Measurements from ENCODE around the gene PRR7.
A peak's percentile ranks its signal among the peaks of the same experiment; 100 is the strongest.

PRR7 gene

GRCh38 chr5:177456976-177457851 lies 10.6 kb downstream of the PRR7 start:
- Histone ChIP-seq H3K9me3 (no peaks in the 10 kb centered on the region), H3K36me3 (peaks cover 52% of the 10 kb centered on the region), H3K4me1 (peaks cover 56% of the 10 kb centered on the region), H3K27ac (no peak overlapping the region), H3K4me2 (peak overlapping the region; percentile 74), H3K4me3 (no peak overlapping the region), H3K9ac (no peak overlapping the region), H3K27me3 (no peaks in the 10 kb centered on the region), H4K20me1 (peaks cover 71% of the 10 kb centered on the region)
- no peak for TF ChIP-seq Cebpa-rat (IDR thresholded peaks at IDR 0.05)

GRCh38 chr5:177457852-177458681 lies 11.5 kb downstream of the PRR7 start:
- no peak overlapping the region for H3K9ac ChIP-seq
- peaks cover 71% of the 10 kb centered on the region for H4K20me1 ChIP-seq
- TF ChIP-seq Cebpa-rat (IDR thresholded peaks at IDR 0.05): no peak
- no peak overlapping the region for H3K4me3 ChIP-seq
- H3K4me2 ChIP-seq: no peak overlapping the region
- H3K36me3 ChIP-seq: peaks cover 60% of the 10 kb centered on the region
- H3K9me3 ChIP-seq: no peaks in the 10 kb centered on the region
- H3K27me3 ChIP-seq: no peaks in the 10 kb centered on the region
- H3K27ac ChIP-seq: no peak overlapping the region
- H3K4me1 ChIP-seq: peaks cover 56% of the 10 kb centered on the region

GRCh38 chr5:177458912-177459350 lies 12.3 kb downstream of the PRR7 start:
- H3K4me3 ChIP-seq: no peak overlapping the region
- H4K20me1 ChIP-seq: peaks cover 74% of the 10 kb centered on the region
- no peak overlapping the region for H3K4me2 ChIP-seq
- H3K9ac ChIP-seq: no peak overlapping the region
- peaks cover 55% of the 10 kb centered on the region for H3K4me1 ChIP-seq
- no peaks in the 10 kb centered on the region for H3K27me3 ChIP-seq
- peaks cover 69% of the 10 kb centered on the region for H3K36me3 ChIP-seq
- no peak for TF ChIP-seq Cebpa-rat (IDR thresholded peaks at IDR 0.05)
- H3K27ac ChIP-seq: no peak overlapping the region
- H3K9me3 ChIP-seq: no peaks in the 10 kb centered on the region

GRCh38 chr5:177459357-177459756 lies 12.7 kb downstream of the PRR7 start:
- no peak for TF ChIP-seq Cebpa-rat (IDR thresholded peaks at IDR 0.05)
- Histone ChIP-seq H3K4me2 (no peak overlapping the region), H3K9me3 (no peaks in the 10 kb centered on the region), H4K20me1 (peaks cover 74% of the 10 kb centered on the region), H3K4me3 (no peak overlapping the region), H3K36me3 (peaks cover 72% of the 10 kb centered on the region), H3K4me1 (peaks cover 52% of the 10 kb centered on the region), H3K27ac (no peak overlapping the region), H3K27me3 (no peaks in the 10 kb centered on the region), H3K9ac (no peak overlapping the region)

GRCh38 chr5:177459819-177460628 lies 13.4 kb downstream of the PRR7 start:
- no peak for TF ChIP-seq Cebpa-rat (IDR thresholded peaks at IDR 0.05)
- Histone ChIP-seq H3K9ac (no peak overlapping the region), H3K36me3 (peaks cover 79% of the 10 kb centered on the region), H4K20me1 (peaks cover 77% of the 10 kb centered on the region), H3K4me3 (no peak overlapping the region), H3K4me1 (peaks cover 52% of the 10 kb centered on the region), H3K27me3 (no peaks in the 10 kb centered on the region), H3K4me2 (no peak overlapping the region), H3K9me3 (peaks cover 2% of the 10 kb centered on the region), H3K27ac (0 out of 2 replicates have a peak overlapping the region, but pooled peaks have one; percentile 13)

DNA sequence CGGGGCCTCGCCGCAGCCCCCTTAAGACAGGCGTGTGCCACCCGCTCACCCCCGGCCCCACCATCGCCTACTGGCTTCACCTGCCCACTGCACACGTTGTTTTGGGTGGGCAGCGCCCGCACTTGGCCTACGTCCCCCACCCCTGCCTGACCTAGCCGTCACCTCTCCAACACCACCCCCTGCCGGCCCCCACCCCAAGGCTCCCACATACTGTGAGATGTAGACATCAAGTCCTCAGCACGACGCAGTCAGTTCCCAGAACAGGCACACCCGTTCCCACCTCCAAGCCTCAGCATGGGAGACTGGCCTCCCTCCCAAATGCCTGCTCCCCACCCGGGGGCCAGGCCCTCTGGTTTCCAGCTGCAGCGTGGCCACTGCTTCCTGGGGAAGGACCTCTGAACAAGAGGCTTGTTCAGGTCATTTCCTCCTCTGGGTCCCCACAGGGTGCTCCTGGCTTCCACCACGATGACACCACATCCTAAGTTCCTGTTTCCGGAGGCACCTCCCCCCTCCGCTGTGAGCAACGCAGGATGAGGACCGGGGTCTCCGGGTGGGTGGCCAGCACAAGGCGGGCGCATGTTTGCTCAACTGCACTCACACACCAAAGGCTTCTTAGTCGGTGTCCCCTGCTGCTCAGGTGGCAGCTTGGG lies 15.5 kb downstream of the PRR7 start:
- Histone ChIP-seq H3K36me3 (peaks cover 93% of the 10 kb centered on the region), H3K4me2 (peak overlapping the region; percentile 86), H3K9me3 (peaks cover 23% of the 10 kb centered on the region), H3K4me3 (peak overlapping the region; percentile 18; the same call in 1 of the 2 replicates), H3K9ac (peak overlapping the region; percentile 67), H3K27ac (peak overlapping the region; percentile 75), H3K4me1 (peaks cover 45% of the 10 kb centered on the region), H4K20me1 (peaks cover 91% of the 10 kb centered on the region), H3K27me3 (no peaks in the 10 kb centered on the region)
- no peak for TF ChIP-seq Cebpa-rat (IDR thresholded peaks at IDR 0.05)

- Histone ChIP-seq H3K9ac (no peak overlapping the region), H3K4me3 (no peak overlapping the region), H3K27me3 (no peaks in the 10 kb centered on the region), H3K9me3 (peaks cover 26% of the 10 kb centered on the region), H3K36me3 (peaks cover 96% of the 10 kb centered on the region), H3K4me1 (peaks cover 40% of the 10 kb centered on the region), H3K4me2 (no peak overlapping the region), H3K27ac (no peak overlapping the region), H4K20me1 (peaks cover 91% of the 10 kb centered on the region)
- no peak for TF ChIP-seq Cebpa-rat (IDR thresholded peaks at IDR 0.05)
These were observed 18.4 kb downstream of the PRR7 start for GRCh38 chr5:177465044-177465443.

- peaks cover 93% of the 10 kb centered on the region for H4K20me1 ChIP-seq
- H3K9ac ChIP-seq: no peak overlapping the region
- H3K27ac ChIP-seq: no peak overlapping the region
- no peak overlapping the region for H3K4me2 ChIP-seq
- H3K4me1 ChIP-seq: peaks cover 52% of the 10 kb centered on the region
- H3K4me3 ChIP-seq: no peak overlapping the region
- peaks cover 98% of the 10 kb centered on the region for H3K36me3 ChIP-seq
- no peaks in the 10 kb centered on the region for H3K27me3 ChIP-seq
- TF ChIP-seq Cebpa-rat (IDR thresholded peaks at IDR 0.05): no peak
- H3K9me3 ChIP-seq: peaks cover 26% of the 10 kb centered on the region
These were observed 20.2 kb downstream of the PRR7 start for GRCh38 chr5:177466861-177467260.

- no peak overlapping the region for H3K9ac ChIP-seq
- peaks cover 51% of the 10 kb centered on the region for H3K4me1 ChIP-seq
- no peak for TF ChIP-seq Cebpa-rat (IDR thresholded peaks at IDR 0.05)
- H3K27me3 ChIP-seq: no peaks in the 10 kb centered on the region
- H3K9me3 ChIP-seq: peaks cover 26% of the 10 kb centered on the region
- no peak overlapping the region for H3K4me2 ChIP-seq
- H4K20me1 ChIP-seq: peaks cover 93% of the 10 kb centered on the region
- peaks cover 98% of the 10 kb centered on the region for H3K36me3 ChIP-seq
- H3K4me3 ChIP-seq: no peak overlapping the region
- H3K27ac ChIP-seq: no peak overlapping the region
These were observed 20.8 kb downstream of the PRR7 start for GRCh38 chr5:177467436-177467835.

Measured in BLaER1 (cell line).